IPS-18a (cell line): ENCODE data around the gene PDLIM7.

Source experiments
- H3K27ac ChIP-seq: one replicate; pipeline ENCODE4 v1.5.1; 2013; ENCODE audit warnings: low read length
- H3K27me3 ChIP-seq: one replicate; pipeline ENCODE4 v1.6.1; 2013; ENCODE audit warnings: mild to moderate bottlenecking, low read length; ENCODE audit not compliant: control insufficient read depth, insufficient read depth
- H3K36me3 ChIP-seq: one replicate; pipeline ENCODE4 v1.6.1; 2013; ENCODE audit warnings: low read depth, low read length; ENCODE audit not compliant: control insufficient read depth
- H3K4me1 ChIP-seq: one replicate; pipeline ENCODE4 v1.6.1; 2013; ENCODE audit warnings: low read depth, low read length; ENCODE audit not compliant: control insufficient read depth
- H3K4me3 ChIP-seq: one replicate; pipeline ENCODE4 v1.5.1; 2013; ENCODE audit warnings: low read length
- H3K9ac ChIP-seq: one replicate; pipeline ENCODE4 v1.6.1; 2013; ENCODE audit warnings: mild to moderate bottlenecking, low read length, moderate library complexity
- H3K9me3 ChIP-seq: one replicate; pipeline ENCODE4 v1.6.1; 2013; ENCODE audit warnings: low read depth, low read length; ENCODE audit not compliant: control insufficient read depth

The PDLIM7 gene

GRCh38 chr5:177510567-177511053, 13.2 kb upstream of the PDLIM7 start:
- Histone ChIP-seq H3K36me3 (peaks cover 54% of the 10 kb centered on the region), H3K9me3 (no peaks in the 10 kb centered on the region), H3K27me3 (no peaks in the 10 kb centered on the region), H3K4me3 (no peak overlapping the region), H3K9ac (no peak overlapping the region), H3K27ac (no peak overlapping the region), H3K4me1 (no peaks in the 10 kb centered on the region)

GRCh38 chr5:177509991-177510566, 12.7 kb upstream of the PDLIM7 start:
- Histone ChIP-seq H3K4me3 (no peak overlapping the region), H3K4me1 (no peaks in the 10 kb centered on the region), H3K9ac (no peak overlapping the region), H3K27me3 (no peaks in the 10 kb centered on the region), H3K27ac (no peak overlapping the region), H3K36me3 (peaks cover 49% of the 10 kb centered on the region), H3K9me3 (no peaks in the 10 kb centered on the region)

- H3K9ac ChIP-seq = no peak within 1 kb of the TSS
- no peak within 1 kb of the TSS for H3K27ac ChIP-seq
- no peak within 1 kb of the TSS for H3K4me3 ChIP-seq
Measured at GRCh38 chr5:177509381-177509951, 12.1 kb upstream of the PDLIM7 start, which contains the start of gene DOK3. TSS of gene DOK3 (minus strand) at chr5:177509826. CDS start at chr5:177509540, 286 bp downstream.

GRCh38 chr5:177508837-177509236, 11.4 kb upstream of the PDLIM7 start:
- Histone ChIP-seq H3K9ac (no peak overlapping the region), H3K4me1 (no peaks in the 10 kb centered on the region), H3K27ac (no peak overlapping the region), H3K9me3 (no peaks in the 10 kb centered on the region), H3K27me3 (no peaks in the 10 kb centered on the region), H3K36me3 (peaks cover 37% of the 10 kb centered on the region), H3K4me3 (no peak overlapping the region)

More at GRCh38 chr5:177509381-177509951, 12.1 kb upstream of the PDLIM7 start, which contains the start of gene DOK3:
- Histone ChIP-seq H3K4me1 (no peaks in the 10 kb centered on the region), H3K9me3 (no peaks in the 10 kb centered on the region), H3K36me3 (peaks cover 43% of the 10 kb centered on the region), H3K27me3 (no peaks in the 10 kb centered on the region)

- no peak overlapping the region for H3K4me3 ChIP-seq
Measured at GRCh38 chr5:177508221-177508611, 10.8 kb upstream of the PDLIM7 start.

GRCh38 chr5:177507596-177508220, 10.3 kb upstream of the PDLIM7 start:
- no peaks in the 10 kb centered on the region for H3K4me1 ChIP-seq
- H3K9ac ChIP-seq = no peak overlapping the region

More at GRCh38 chr5:177508221-177508611, 10.8 kb upstream of the PDLIM7 start:
- Histone ChIP-seq H3K9me3 (no peaks in the 10 kb centered on the region), H3K36me3 (peaks cover 31% of the 10 kb centered on the region), H3K27me3 (no peaks in the 10 kb centered on the region), H3K4me1 (no peaks in the 10 kb centered on the region), H3K9ac (no peak overlapping the region), H3K27ac (no peak overlapping the region)

GRCh38 chr5:177507165-177507564, 9.8 kb upstream of the PDLIM7 start:
- Histone ChIP-seq H3K27me3 (no peaks in the 10 kb centered on the region), H3K9ac (no peak overlapping the region), H3K27ac (no peak overlapping the region), H3K4me1 (no peaks in the 10 kb centered on the region), H3K36me3 (peaks cover 21% of the 10 kb centered on the region), H3K4me3 (no peak overlapping the region), H3K9me3 (no peaks in the 10 kb centered on the region)

More at GRCh38 chr5:177507596-177508220, 10.3 kb upstream of the PDLIM7 start:
- H3K4me3 ChIP-seq = no peak overlapping the region
- peaks cover 26% of the 10 kb centered on the region for H3K36me3 ChIP-seq
- H3K27ac ChIP-seq = no peak overlapping the region
- no peaks in the 10 kb centered on the region for H3K9me3 ChIP-seq
- H3K27me3 ChIP-seq = no peaks in the 10 kb centered on the region

GRCh38 chr5:177505075-177505474, 7.7 kb upstream of the PDLIM7 start:
- H3K9ac ChIP-seq = no peak overlapping the region
- no peaks in the 10 kb centered on the region for H3K36me3 ChIP-seq
- H3K9me3 ChIP-seq = no peaks in the 10 kb centered on the region
- no peak overlapping the region for H3K27ac ChIP-seq
- H3K27me3 ChIP-seq = no peaks in the 10 kb centered on the region
- H3K4me1 ChIP-seq = peaks cover 10% of the 10 kb centered on the region
- no peak overlapping the region for H3K4me3 ChIP-seq

GRCh38 chr5:177504086-177505056, 7.0 kb upstream of the PDLIM7 start:
- Histone ChIP-seq H3K27ac (no peak overlapping the region), H3K9me3 (no peaks in the 10 kb centered on the region), H3K36me3 (no peaks in the 10 kb centered on the region), H3K9ac (no peak overlapping the region), H3K4me3 (no peak overlapping the region), H3K27me3 (peaks cover 6% of the 10 kb centered on the region), H3K4me1 (peaks cover 10% of the 10 kb centered on the region)

GRCh38 chr5:177503351-177504085, 6.1 kb upstream of the PDLIM7 start:
- H3K27me3 ChIP-seq = peaks cover 15% of the 10 kb centered on the region
- H3K4me3 ChIP-seq = no peak overlapping the region
- H3K4me1 ChIP-seq = peaks cover 14% of the 10 kb centered on the region
- no peak overlapping the region for H3K27ac ChIP-seq
- no peaks in the 10 kb centered on the region for H3K36me3 ChIP-seq
- no peak overlapping the region for H3K9ac ChIP-seq
- H3K9me3 ChIP-seq = no peaks in the 10 kb centered on the region
